VCaP (cell line): ENCODE results near the gene SLC45A1.

Experiments used
- H3K27ac ChIP-seq: fragments of 450-650 bp; 2 replicates; pipeline ENCODE4 v1.5.1; 2017
- CTCF ChIP-seq: fragments of 450-650 bp; conservative IDR thresholded peaks from 2 replicates; pipeline ENCODE4 v1.5.1; 2017; ENCODE audit warnings: mild to moderate bottlenecking, moderate library complexity

Gene SLC45A1

GRCh38 chr1:8356256-8357209 lies 38.6 kb downstream of the SLC45A1 start:
- TF ChIP-seq CTCF, result no peak

GRCh38 chr1:8357329-8358101 lies 39.6 kb downstream of the SLC45A1 start:
- TF ChIP-seq CTCF, result no peak
- H3K27ac ChIP-seq, result peak overlapping the region; percentile 29

More at GRCh38 chr1:8356256-8357209, 38.6 kb downstream of the SLC45A1 start:
- H3K27ac ChIP-seq, result peak overlapping the region; percentile 29

- no peak for TF ChIP-seq CTCF
- H3K27ac ChIP-seq, result peak overlapping the region; percentile 29; the same call in 1 of the 2 replicates
These were observed 40.5 kb downstream of the SLC45A1 start for GRCh38 chr1:8358241-8358896.

- H3K27ac ChIP-seq, result no peak overlapping the region
- no peak for TF ChIP-seq CTCF
These were observed 41.1 kb downstream of the SLC45A1 start for GRCh38 chr1:8358897-8359616.

GRCh38 chr1:8359617-8360481 lies 41.9 kb downstream of the SLC45A1 start:
- no peak overlapping the region for H3K27ac ChIP-seq
- no peak for TF ChIP-seq CTCF

- H3K27ac ChIP-seq, result no peak overlapping the region
- no peak for TF ChIP-seq CTCF
These were observed 42.7 kb downstream of the SLC45A1 start for GRCh38 chr1:8360493-8361197.
